ENCODE measurements around the gene VCX. TPM values are rescaled to one million over a fixed set of nuclear protein-coding genes. Genes with fewer than 3 reads are reported as not detected.
"Not testable (repeated sequence)": the region's sequence is repeated elsewhere in the genome, so short reads cannot be mapped to it uniquely, and the experiment has no call there.

The VCX gene
- not detected for polyA plus RNA-seq (2012; ENCODE audit: insufficient read depth, insufficient read length, low read depth)

DNA sequence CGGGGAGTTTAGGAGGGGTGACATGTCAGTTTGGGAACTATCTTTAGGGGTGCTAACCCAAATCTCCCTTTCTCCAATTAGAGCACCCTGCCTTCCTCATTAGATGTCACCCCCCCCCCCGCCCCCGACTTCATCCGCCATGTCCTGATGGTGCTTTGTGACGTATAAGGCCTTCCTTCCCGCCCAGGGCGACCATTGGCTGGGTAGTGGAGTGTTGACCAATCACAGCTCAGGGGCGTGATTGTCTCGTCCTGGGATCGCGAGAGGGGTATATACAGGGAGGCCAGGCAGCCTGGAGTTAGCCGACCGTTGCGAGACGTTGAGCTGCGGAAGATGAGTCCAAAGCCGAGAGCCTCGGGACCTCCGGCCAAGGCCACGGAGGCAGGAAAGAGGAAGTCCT, at the start of gene VCX:
TSS of gene VCX (plus strand) at position 301 of the 400 bp plus-strand sequence. CDS start at position 334, 33 bp downstream.
- not testable (repeated sequence) for H3K4me1 ChIP-seq; DNase-seq; H3K27me3 ChIP-seq; H3K4me3 ChIP-seq (ENCODE audit: low read depth, low read length); H3K9me3 ChIP-seq; H3K36me3 ChIP-seq

DNA sequence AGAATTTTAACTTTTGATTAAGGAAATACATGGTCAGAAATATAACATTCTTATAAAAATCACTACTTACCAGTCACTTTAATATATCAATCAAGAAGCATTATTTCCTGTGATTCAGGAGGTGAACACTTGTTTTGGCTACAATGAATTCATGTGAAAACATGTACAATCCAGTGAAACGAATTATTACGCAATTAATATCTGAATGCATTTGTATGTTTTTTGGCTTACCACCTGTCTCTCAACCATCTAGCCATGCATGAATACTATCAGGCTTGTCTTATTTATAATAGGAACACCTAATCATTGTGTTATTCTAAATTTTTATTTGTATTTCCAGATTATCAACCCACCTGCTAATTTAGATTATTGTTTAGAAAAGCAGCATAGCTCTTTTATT, 44.6 kb upstream of the VCX start:
- Histone ChIP-seq H3K9me3 (no peaks in the 10 kb centered on the region), H3K27me3 (no peaks in the 10 kb centered on the region), H3K4me3 (ENCODE audit: low read depth, low read length) (no peak overlapping the region), H3K36me3 (no peaks in the 10 kb centered on the region), H3K4me1 (no peaks in the 10 kb centered on the region)
- no peak for DNase-seq
- TF ChIP-seq, protein P1, sequence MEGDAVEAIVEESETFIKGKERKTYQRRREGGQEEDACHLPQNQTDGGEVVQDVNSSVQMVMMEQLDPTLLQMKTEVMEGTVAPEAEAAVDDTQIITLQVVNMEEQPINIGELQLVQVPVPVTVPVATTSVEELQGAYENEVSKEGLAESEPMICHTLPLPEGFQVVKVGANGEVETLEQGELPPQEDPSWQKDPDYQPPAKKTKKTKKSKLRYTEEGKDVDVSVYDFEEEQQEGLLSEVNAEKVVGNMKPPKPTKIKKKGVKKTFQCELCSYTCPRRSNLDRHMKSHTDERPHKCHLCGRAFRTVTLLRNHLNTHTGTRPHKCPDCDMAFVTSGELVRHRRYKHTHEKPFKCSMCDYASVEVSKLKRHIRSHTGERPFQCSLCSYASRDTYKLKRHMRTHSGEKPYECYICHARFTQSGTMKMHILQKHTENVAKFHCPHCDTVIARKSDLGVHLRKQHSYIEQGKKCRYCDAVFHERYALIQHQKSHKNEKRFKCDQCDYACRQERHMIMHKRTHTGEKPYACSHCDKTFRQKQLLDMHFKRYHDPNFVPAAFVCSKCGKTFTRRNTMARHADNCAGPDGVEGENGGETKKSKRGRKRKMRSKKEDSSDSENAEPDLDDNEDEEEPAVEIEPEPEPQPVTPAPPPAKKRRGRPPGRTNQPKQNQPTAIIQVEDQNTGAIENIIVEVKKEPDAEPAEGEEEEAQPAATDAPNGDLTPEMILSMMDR (IDR thresholded peaks at IDR 0.05; ENCODE audit: low read depth, low read length), result no peak

DNA sequence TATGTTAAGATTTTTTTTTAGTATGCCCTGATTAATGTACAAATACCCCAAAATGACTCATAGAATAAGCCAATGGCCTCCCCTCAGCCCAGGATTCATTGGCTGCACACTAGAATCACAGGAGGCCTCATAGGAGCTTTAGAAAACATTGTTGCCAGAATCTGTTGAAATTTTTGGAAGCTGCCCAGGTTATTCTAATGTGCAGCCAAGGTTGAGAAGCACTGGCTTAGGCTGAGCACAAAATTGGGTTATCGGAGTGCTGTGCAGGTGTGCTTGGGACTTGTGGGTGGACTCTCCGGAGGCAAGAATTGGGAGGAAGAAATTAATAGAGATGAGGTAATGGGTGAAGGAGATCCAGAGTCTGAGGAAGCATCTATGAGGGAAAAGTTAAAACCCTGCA, 41.3 kb upstream of the VCX start:
- TF ChIP-seq, protein P1 (IDR thresholded peaks at IDR 0.05; ENCODE audit: low read depth, low read length), result no peak

GRCh38 chrX:7815166-7815805, 27.7 kb upstream of the VCX start:
- TF ChIP-seq, protein P1 (IDR thresholded peaks at IDR 0.05; ENCODE audit: low read depth, low read length), result no peak
- Histone ChIP-seq H3K27me3 (no peaks in the 10 kb centered on the region), H3K9me3 (no peaks in the 10 kb centered on the region), H3K36me3 (no peaks in the 10 kb centered on the region), H3K4me1 (no peaks in the 10 kb centered on the region), H3K4me3 (ENCODE audit: low read depth, low read length) (no peak overlapping the region)
- no peak for DNase-seq

More for the DNA sequence above, 41.3 kb upstream of the VCX start:
- no peaks in the 10 kb centered on the region for H3K27me3 ChIP-seq
- no peak overlapping the region for H3K4me3 ChIP-seq (ENCODE audit: low read depth, low read length)
- no peaks in the 10 kb centered on the region for H3K36me3 ChIP-seq
- no peaks in the 10 kb centered on the region for H3K9me3 ChIP-seq
- no peak for DNase-seq
- no peaks in the 10 kb centered on the region for H3K4me1 ChIP-seq

- Histone ChIP-seq H3K4me1 (no peaks in the 10 kb centered on the region), H3K4me3 (ENCODE audit: low read depth, low read length) (no peak overlapping the region), H3K36me3 (no peaks in the 10 kb centered on the region), H3K9me3 (no peaks in the 10 kb centered on the region), H3K27me3 (no peaks in the 10 kb centered on the region)
- no peak for DNase-seq
- TF ChIP-seq, protein P1 (IDR thresholded peaks at IDR 0.05; ENCODE audit: low read depth, low read length), result no peak
These were observed 14.4 kb upstream of the VCX start for GRCh38 chrX:7828594-7828993.

- no peaks in the 10 kb centered on the region for H3K36me3 ChIP-seq
- H3K9me3 ChIP-seq, result no peaks in the 10 kb centered on the region
- no peak for DNase-seq
- no peak overlapping the region for H3K4me3 ChIP-seq (ENCODE audit: low read depth, low read length)
- TF ChIP-seq, protein P1 (IDR thresholded peaks at IDR 0.05; ENCODE audit: low read depth, low read length), result no peak
- H3K4me1 ChIP-seq, result no peaks in the 10 kb centered on the region
- no peaks in the 10 kb centered on the region for H3K27me3 ChIP-seq
These were observed 1.7 kb upstream of the VCX start for GRCh38 chrX:7841084-7841805.
